Fibroblast of villous mesenchyme (primary cell): ENCODE results near the gene MMP23B. TPM values are rescaled to one million over a fixed set of nuclear protein-coding genes. Genes with fewer than 3 reads are reported as not detected.

Source experiments
- DNase-seq: peaks from one replicate; pipeline ENCODE4 v3.0.0-alpha.2; 2010; ENCODE audit warnings: low read depth
- H3K4me3 ChIP-seq: 2 replicates; pipeline ENCODE4 v1.5.1; 2011; ENCODE audit warnings: low read depth, mild to moderate bottlenecking, low read length
- total RNA-seq: library from RNA; depleted of rRNA; stranded (reverse); fragments of >200 nt; gene quantifications from 2 replicates; pipeline ENCODE4 v1.2.3, GENCODE V29; 2012
- TF ChIP-seq, protein P1 (sequence below): IDR thresholded peaks from 2 replicates; pipeline ENCODE4 v1.5.1; 2012; ENCODE audit warnings: low read depth, mild to moderate bottlenecking, low read length; ENCODE audit not compliant: insufficient read depth

The MMP23B gene
- total RNA-seq, 1 donor, result 6.5 TPM

DNA sequence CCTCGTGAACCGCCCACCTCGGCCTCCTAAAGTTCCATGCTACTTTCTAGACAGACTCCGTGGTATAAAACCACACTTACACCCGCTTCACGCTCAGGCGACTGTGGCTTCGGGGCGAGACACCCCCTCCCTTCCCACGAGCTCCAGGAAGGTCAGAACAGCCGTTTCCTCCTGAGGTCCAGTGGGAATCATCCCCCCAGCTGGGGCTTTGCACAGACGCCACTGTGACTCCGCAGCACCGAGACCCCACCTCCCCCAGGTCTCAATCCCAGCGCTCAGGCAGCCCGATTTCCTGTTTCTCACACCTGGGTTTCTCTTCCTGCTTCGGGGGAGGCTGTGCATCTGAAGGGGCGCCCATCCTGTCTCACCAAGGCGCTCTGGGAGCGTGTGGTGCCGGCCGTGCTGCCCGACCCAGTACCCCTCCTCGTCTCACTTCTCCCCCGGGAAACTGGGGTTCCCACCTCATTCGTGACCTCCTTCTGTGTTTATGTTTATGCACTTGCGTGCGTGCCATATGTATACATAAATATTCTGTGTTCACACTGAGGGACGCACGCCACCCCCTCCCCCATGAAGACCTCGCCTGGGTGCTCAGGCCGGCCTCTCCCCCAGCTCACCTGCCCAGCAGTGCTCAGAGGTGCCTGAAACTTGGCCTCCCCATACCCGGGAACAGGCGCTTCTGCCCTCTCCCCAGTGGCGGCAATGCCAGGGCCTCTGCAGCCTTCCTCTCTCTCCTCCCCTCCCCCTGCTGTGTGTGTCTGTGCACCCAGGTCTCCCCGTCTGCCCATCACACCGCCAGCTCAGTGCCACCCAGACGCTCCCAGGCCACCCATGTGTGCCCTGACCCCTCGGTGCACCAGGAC lies 46.0 kb downstream of the MMP23B start:
- no peak overlapping the region for H3K4me3 ChIP-seq
- DNase-seq, result no peak
- TF ChIP-seq, protein P1, sequence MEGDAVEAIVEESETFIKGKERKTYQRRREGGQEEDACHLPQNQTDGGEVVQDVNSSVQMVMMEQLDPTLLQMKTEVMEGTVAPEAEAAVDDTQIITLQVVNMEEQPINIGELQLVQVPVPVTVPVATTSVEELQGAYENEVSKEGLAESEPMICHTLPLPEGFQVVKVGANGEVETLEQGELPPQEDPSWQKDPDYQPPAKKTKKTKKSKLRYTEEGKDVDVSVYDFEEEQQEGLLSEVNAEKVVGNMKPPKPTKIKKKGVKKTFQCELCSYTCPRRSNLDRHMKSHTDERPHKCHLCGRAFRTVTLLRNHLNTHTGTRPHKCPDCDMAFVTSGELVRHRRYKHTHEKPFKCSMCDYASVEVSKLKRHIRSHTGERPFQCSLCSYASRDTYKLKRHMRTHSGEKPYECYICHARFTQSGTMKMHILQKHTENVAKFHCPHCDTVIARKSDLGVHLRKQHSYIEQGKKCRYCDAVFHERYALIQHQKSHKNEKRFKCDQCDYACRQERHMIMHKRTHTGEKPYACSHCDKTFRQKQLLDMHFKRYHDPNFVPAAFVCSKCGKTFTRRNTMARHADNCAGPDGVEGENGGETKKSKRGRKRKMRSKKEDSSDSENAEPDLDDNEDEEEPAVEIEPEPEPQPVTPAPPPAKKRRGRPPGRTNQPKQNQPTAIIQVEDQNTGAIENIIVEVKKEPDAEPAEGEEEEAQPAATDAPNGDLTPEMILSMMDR, result no peak

GRCh38 chr1:1678581-1679380 lies 46.8 kb downstream of the MMP23B start:
- H3K4me3 ChIP-seq, result no peak overlapping the region
- TF ChIP-seq, protein P1, result peak; percentile 22

DNA sequence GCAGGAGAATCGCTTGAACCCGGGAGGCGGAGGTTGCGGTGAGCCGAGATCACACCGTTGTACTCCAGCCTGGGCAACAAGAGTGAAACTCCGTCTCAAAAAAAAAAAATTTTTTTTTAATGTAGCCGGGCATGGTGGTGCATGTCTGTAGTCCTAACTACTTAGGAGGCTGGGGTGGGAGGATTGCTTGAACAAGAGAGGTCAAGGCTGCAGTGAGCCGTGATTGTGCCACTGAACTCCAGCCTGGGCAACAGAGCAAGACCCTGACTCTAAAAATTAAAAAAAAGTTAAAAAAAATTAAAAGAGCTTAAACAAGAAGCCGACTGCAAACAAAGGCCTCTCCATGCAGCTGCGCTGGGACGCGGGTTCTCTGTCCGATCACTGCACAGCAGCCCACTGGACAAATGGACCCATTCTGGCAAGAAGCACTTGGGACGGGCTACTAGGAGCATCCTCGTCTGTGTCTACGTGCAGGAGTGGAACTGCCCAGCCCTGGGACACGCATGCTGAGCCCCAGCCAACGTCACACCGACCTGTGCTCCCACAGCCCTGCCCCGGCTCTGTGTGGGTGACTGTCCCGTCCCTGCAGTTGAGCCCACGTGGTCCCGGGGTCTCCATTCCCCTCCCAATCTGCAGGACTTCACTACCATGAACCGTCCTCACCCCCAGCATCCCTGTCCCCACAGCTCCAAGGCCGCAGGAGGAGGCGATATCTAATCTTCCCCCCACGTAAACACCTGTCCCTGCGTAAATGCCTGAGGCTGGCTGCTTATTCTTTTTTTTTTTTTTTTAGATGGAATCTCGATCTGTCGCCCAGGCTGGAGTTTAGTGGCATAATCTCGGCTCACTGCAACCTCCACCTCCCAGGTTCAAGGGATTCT lies 48.3 kb downstream of the MMP23B start:
- DNase-seq, result no peak
- TF ChIP-seq, protein P1, result no peak
- H3K4me3 ChIP-seq, result no peak overlapping the region

More at GRCh38 chr1:1678581-1679380, 46.8 kb downstream of the MMP23B start:
- no peak for DNase-seq

DNA sequence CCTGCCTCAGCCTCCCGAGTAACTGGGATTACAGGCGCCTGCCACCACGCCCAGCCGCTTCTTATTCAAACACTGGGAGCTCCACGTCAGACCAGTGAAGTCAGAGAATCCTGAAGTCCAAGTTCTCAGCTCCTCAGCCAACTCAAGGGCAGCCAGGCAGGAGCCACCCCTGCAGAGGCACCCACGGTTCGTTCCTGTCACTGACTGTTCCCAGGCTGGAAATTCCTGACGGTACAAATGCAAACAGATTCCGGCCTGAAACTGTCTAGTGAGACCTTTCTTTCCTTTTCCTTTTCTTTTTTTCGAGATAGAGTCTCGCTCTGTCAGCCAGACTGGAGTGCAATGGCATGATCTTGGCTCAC lies 48.9 kb downstream of the MMP23B start:
- DNase-seq, result no peak
- TF ChIP-seq, protein P1, result no peak
- no peak overlapping the region for H3K4me3 ChIP-seq

GRCh38 chr1:1683104-1683905 lies 51.3 kb downstream of the MMP23B start:
- no peak overlapping the region for H3K4me3 ChIP-seq
- TF ChIP-seq, protein P1, result no peak
- no peak for DNase-seq

Other genes with a start within 250 kb of the MMP23B start
- 94.7 and 130 TPM in 2 replicates for gene CCNL2, start 232.8 kb upstream of the MMP23B start, total RNA-seq
- 85.5 and 96.6 TPM in 2 replicates for gene MRPL20, start 224.9 kb upstream of the MMP23B start, total RNA-seq
- gene ANKRD65, start 210.9 kb upstream of the MMP23B start, total RNA-seq, result 0.43 and 1.6 TPM in 2 replicates
- 5.6 and 6.8 TPM in 2 replicates for gene VWA1, start 196.5 kb upstream of the MMP23B start, total RNA-seq
- gene ATAD3C, start 182.5 kb upstream of the MMP23B start, total RNA-seq, result under 0.01 and 0.32 TPM in 2 replicates
- 17.3 and 20.0 TPM in 2 replicates for gene ATAD3B, start 160.4 kb upstream of the MMP23B start, total RNA-seq
- gene ATAD3A, start 120.0 kb upstream of the MMP23B start, total RNA-seq, result 32.9 and 36.7 TPM in 2 replicates
- 2.2 and 2.3 TPM in 2 replicates for gene TMEM240, start 91.5 kb upstream of the MMP23B start, total RNA-seq
- gene SSU72, start 57.3 kb upstream of the MMP23B start, total RNA-seq, result 58.7 and 68.6 TPM in 2 replicates
- 0.43 and 2.6 TPM in 2 replicates for gene FNDC10, start 32.0 kb upstream of the MMP23B start, total RNA-seq
- 58.7 and 62.8 TPM in 2 replicates for gene MIB2, start 16.7 kb upstream of the MMP23B start, total RNA-seq
- 5.2 and 6.0 TPM in 2 replicates for gene CDK11B, start 26.8 kb downstream of the MMP23B start, total RNA-seq
- gene SLC35E2B, start 60.6 kb downstream of the MMP23B start, total RNA-seq, result 31.2 and 32.8 TPM in 2 replicates
- gene CDK11A, start 92.2 kb downstream of the MMP23B start, total RNA-seq, result 18.1 and 20.9 TPM in 2 replicates
- 44.0 and 48.6 TPM in 2 replicates for gene NADK, start 146.3 kb downstream of the MMP23B start, total RNA-seq